Memory B cell (primary cell): ENCODE results near the gene HHATL.
A peak's percentile ranks its signal among the peaks of the same experiment; 100 is the strongest.

Experiments used
- ATAC-seq: fragments of 150-1000 bp; cut with Tn5 transposase; 2 replicates; pipeline ENCODE4 v1.10.0; 2021; ENCODE audit warnings: low read depth, mild to moderate bottlenecking, moderate library complexity
- DNase-seq, 2 donors: peaks; one replicate each; pipeline ENCODE4 v3.0.0; 2022; ENCODE audit warnings: low spot score in 2 of 2
- H3K27ac Mint-ChIP-seq: one replicate; pipeline ENCODE4 v1.8.0; 2022; ENCODE audit warnings: mild to moderate bottlenecking, moderate library complexity, mixed read lengths
- H3K27me3 Mint-ChIP-seq: one replicate; pipeline ENCODE4 v1.8.0; 2022; ENCODE audit warnings: mixed read lengths
- H3K36me3 Mint-ChIP-seq: one replicate; pipeline ENCODE4 v1.8.0; 2022; ENCODE audit warnings: mild to moderate bottlenecking, mixed read lengths
- H3K4me1 Mint-ChIP-seq: one replicate; pipeline ENCODE4 v1.8.0; 2022; ENCODE audit warnings: mixed read lengths
- H3K4me3 Mint-ChIP-seq: one replicate; pipeline ENCODE4 v1.8.0; 2022; ENCODE audit warnings: mild to moderate bottlenecking, moderate library complexity, mixed read lengths
- H3K9me3 Mint-ChIP-seq: one replicate; pipeline ENCODE4 v1.8.0; 2022; ENCODE audit warnings: mixed read lengths

The HHATL gene

GRCh38 chr3:42658091-42658770, 44.4 kb downstream of the HHATL start:
- Mint-ChIP-seq H3K27me3 (no peaks in the 10 kb centered on the region), H3K4me3 (no peak overlapping the region), H3K36me3 (no peaks in the 10 kb centered on the region), H3K27ac (no peak overlapping the region), H3K4me1 (peaks cover 11% of the 10 kb centered on the region), H3K9me3 (no peaks in the 10 kb centered on the region)
- ATAC-seq (no peak), DNase-seq (no peak)

- no peaks in the 10 kb centered on the region for H3K9me3 Mint-ChIP-seq
- H3K36me3 Mint-ChIP-seq: no peaks in the 10 kb centered on the region
- H3K27me3 Mint-ChIP-seq: peaks cover under 1% of the 10 kb centered on the region
- peaks cover 16% of the 10 kb centered on the region for H3K4me1 Mint-ChIP-seq
- no peak overlapping the region for H3K27ac Mint-ChIP-seq
- H3K4me3 Mint-ChIP-seq: no peak overlapping the region
- DNase-seq (no peak), ATAC-seq (no peak)
Measured at GRCh38 chr3:42657675-42658074, 44.9 kb downstream of the HHATL start.

GRCh38 chr3:42656680-42657610, 45.7 kb downstream of the HHATL start:
- Mint-ChIP-seq H3K9me3 (no peaks in the 10 kb centered on the region), H3K36me3 (no peaks in the 10 kb centered on the region), H3K4me1 (peaks cover 23% of the 10 kb centered on the region), H3K27ac (no peak overlapping the region), H3K4me3 (no peak overlapping the region), H3K27me3 (peaks cover 4% of the 10 kb centered on the region)
- DNase-seq: no peak
- no peak for ATAC-seq

GRCh38 chr3:42655980-42656679, 46.5 kb downstream of the HHATL start:
- H3K4me3 Mint-ChIP-seq: no peak overlapping the region
- no peak overlapping the region for H3K27ac Mint-ChIP-seq
- no peaks in the 10 kb centered on the region for H3K36me3 Mint-ChIP-seq
- DNase-seq (no peak), ATAC-seq (no peak)
- peaks cover 24% of the 10 kb centered on the region for H3K4me1 Mint-ChIP-seq
- H3K9me3 Mint-ChIP-seq: no peaks in the 10 kb centered on the region
- H3K27me3 Mint-ChIP-seq: peaks cover 5% of the 10 kb centered on the region

- Mint-ChIP-seq H3K4me1 (peaks cover 24% of the 10 kb centered on the region), H3K9me3 (no peaks in the 10 kb centered on the region), H3K27ac (no peak overlapping the region), H3K27me3 (peaks cover 5% of the 10 kb centered on the region), H3K36me3 (no peaks in the 10 kb centered on the region), H3K4me3 (peak overlapping the region; percentile 8)
- DNase-seq: no peak
- ATAC-seq: no peak
Measured at GRCh38 chr3:42655331-42655888, 47.2 kb downstream of the HHATL start.

GRCh38 chr3:42654331-42655201, 48.0 kb downstream of the HHATL start:
- peaks cover 5% of the 10 kb centered on the region for H3K27me3 Mint-ChIP-seq
- H3K4me3 Mint-ChIP-seq: peak overlapping the region; percentile 53
- peaks cover 21% of the 10 kb centered on the region for H3K4me1 Mint-ChIP-seq
- no peaks in the 10 kb centered on the region for H3K36me3 Mint-ChIP-seq
- no peaks in the 10 kb centered on the region for H3K9me3 Mint-ChIP-seq
- DNase-seq (peak in 1 of 2 donors; percentile 19), ATAC-seq (peak; percentile 47)
- H3K27ac Mint-ChIP-seq: no peak overlapping the region

GRCh38 chr3:42653560-42654330, 48.9 kb downstream of the HHATL start, which contains the start of gene ZBTB47:
ZBTB47 (plus strand) TSS chr3:42653697; CDS start chr3:42658356, 4,659 bp downstream.
- ATAC-seq (peak; percentile 35), DNase-seq (peak in 1 of 2 donors; percentile 21)
- H3K36me3 Mint-ChIP-seq: peaks cover 2% of the 10 kb centered on the region
- peaks cover 5% of the 10 kb centered on the region for H3K27me3 Mint-ChIP-seq
- no peaks in the 10 kb centered on the region for H3K9me3 Mint-ChIP-seq
- peak within 1 kb of the TSS; percentile 90 for H3K4me3 Mint-ChIP-seq
- peaks cover 21% of the 10 kb centered on the region for H3K4me1 Mint-ChIP-seq
- peak within 1 kb of the TSS; percentile 70 for H3K27ac Mint-ChIP-seq

- H3K9me3 Mint-ChIP-seq: no peaks in the 10 kb centered on the region
- peaks cover 5% of the 10 kb centered on the region for H3K27me3 Mint-ChIP-seq
- DNase-seq (no peak), ATAC-seq (no peak)
- H3K36me3 Mint-ChIP-seq: peaks cover 3% of the 10 kb centered on the region
- peaks cover 21% of the 10 kb centered on the region for H3K4me1 Mint-ChIP-seq
- H3K27ac Mint-ChIP-seq: no peak overlapping the region
- H3K4me3 Mint-ChIP-seq: peak overlapping the region; percentile 37
Measured at GRCh38 chr3:42653303-42653559, 49.4 kb downstream of the HHATL start.

- Mint-ChIP-seq H3K4me1 (peaks cover 21% of the 10 kb centered on the region), H3K9me3 (no peaks in the 10 kb centered on the region), H3K27me3 (peaks cover 5% of the 10 kb centered on the region), H3K4me3 (peak overlapping the region; percentile 37), H3K36me3 (peaks cover 6% of the 10 kb centered on the region), H3K27ac (no peak overlapping the region)
- DNase-seq (no peak), ATAC-seq (peak; percentile 25)
Measured at GRCh38 chr3:42652611-42653302, 49.8 kb downstream of the HHATL start.

GRCh38 chr3:42652251-42652610, 50.4 kb downstream of the HHATL start:
- H3K9me3 Mint-ChIP-seq: no peaks in the 10 kb centered on the region
- H3K36me3 Mint-ChIP-seq: peaks cover 7% of the 10 kb centered on the region
- H3K4me3 Mint-ChIP-seq: no peak overlapping the region
- peaks cover 21% of the 10 kb centered on the region for H3K4me1 Mint-ChIP-seq
- H3K27ac Mint-ChIP-seq: no peak overlapping the region
- peaks cover 5% of the 10 kb centered on the region for H3K27me3 Mint-ChIP-seq
- DNase-seq (no peak), ATAC-seq (no peak)

GRCh38 chr3:42651248-42652091, 51.1 kb downstream of the HHATL start:
- Mint-ChIP-seq H3K27ac (no peak overlapping the region), H3K4me3 (no peak overlapping the region), H3K27me3 (peaks cover 5% of the 10 kb centered on the region), H3K4me1 (peaks cover 21% of the 10 kb centered on the region), H3K9me3 (no peaks in the 10 kb centered on the region), H3K36me3 (peaks cover 11% of the 10 kb centered on the region)
- DNase-seq (no peak), ATAC-seq (no peak)

- Mint-ChIP-seq H3K27ac (no peak overlapping the region), H3K9me3 (no peaks in the 10 kb centered on the region), H3K27me3 (peaks cover 5% of the 10 kb centered on the region), H3K36me3 (peaks cover 13% of the 10 kb centered on the region), H3K4me3 (no peak overlapping the region), H3K4me1 (peaks cover 19% of the 10 kb centered on the region)
- ATAC-seq (no peak), DNase-seq (no peak)
Measured at GRCh38 chr3:42649783-42650182, 52.8 kb downstream of the HHATL start.
